NCI-H1436 (cell line): ENCODE measurements around the gene PTGFRN.
A peak's percentile ranks its signal among the peaks of the same experiment; 100 is the strongest.
"Not testable (repeated sequence)": the region's sequence is repeated elsewhere in the genome, so short reads cannot be mapped to it uniquely, and the experiment has no call there.

Source experiments
- DNase-seq: peaks from one replicate; lab custom pipeline; 2025; lab: John Stamatoyannopoulos, UW

PTGFRN gene

GRCh38 chr1:116916533-116917445, 7.1 kb downstream of the PTGFRN start:
- no peak for DNase-seq

GRCh38 chr1:116918714-116919357, 9.1 kb downstream of the PTGFRN start:
- no peak for DNase-seq

DNA sequence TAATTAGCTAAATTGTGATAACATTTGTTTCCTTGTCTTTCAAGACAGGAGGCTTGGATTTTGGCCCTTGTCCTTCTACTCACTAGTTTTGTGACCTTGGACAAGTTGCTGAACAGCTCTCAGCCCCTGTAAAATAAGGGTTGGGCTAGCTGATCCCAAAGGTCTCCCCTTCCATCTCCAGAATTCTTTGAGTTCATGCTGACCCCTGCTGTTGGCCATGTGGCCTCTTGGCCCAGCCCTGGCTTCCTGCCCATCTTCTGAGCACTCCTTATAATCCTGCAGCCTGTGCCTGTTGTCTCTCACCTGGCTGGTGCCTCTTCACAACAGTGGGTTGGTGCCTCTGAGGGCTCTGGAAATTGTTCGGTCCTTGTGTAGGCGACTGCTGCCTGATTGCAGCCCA, 10.1 kb downstream of the PTGFRN start:
- DNase-seq = no peak

DNA sequence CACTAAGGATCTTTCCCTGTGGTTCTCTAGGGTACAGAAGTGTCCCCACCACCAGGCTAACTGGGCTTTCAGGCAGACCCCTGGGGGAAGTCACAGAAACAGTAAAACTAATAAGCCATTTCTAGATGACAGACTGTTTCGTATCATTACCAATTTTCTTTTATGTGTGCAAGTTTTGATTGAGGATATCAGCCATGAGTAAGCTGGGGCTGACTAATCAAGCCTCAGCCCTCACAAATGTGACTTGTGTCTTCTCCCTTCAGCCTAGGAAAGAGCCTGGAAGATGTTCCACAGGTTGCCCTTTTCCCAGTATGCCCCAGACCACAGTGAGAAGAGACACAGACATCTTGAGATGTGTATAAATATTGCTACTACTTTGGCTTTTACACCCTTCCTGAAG, 10.5 kb downstream of the PTGFRN start:
- DNase-seq = no peak

DNA sequence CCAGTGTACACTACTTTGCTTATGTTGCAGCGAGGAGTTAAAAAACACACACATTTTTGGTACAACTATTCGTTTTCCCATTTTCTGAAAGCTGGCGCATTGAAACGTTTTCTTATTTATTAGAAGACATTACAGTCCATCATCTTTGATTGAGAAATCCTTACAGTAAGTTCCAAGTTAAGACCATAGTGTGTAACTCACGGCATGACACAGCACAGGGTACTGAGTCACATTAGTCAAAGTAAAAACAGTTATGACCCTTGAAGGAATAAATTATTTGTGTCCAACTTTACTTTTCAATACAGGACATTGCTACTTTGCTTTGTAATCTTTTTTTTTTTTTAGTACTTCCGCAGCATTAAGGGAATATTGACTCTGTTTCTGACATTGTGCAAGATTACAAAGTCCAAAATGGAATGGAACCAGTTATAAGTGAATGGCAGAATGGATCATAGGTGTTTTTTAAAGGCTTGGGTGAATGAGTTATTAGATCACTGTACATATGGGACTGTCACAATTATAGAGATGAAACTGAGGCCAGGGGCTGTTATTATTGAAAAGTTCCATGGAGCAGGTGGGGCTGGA, 11.7 kb downstream of the PTGFRN start:
- no peak for DNase-seq

DNA sequence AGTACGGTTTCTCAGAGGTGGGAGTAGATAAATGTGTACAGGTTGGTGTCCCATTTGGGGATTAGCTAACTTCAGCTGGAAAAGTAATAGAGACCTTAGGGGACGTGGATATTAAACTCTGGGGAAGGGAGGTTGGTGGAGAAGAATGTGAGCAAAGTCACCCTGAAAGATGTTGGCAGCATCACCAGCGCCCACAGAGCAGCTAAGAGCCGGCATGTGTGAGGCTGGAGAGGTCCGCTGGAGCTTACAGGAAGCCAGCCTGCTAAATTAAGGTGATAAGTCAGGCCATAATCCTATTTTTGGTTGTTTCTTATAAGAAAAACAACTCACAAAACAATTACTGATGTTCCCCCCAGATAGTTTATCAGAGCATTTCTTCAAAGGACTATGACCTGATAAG, 12.2 kb downstream of the PTGFRN start:
- DNase-seq = no peak

DNA sequence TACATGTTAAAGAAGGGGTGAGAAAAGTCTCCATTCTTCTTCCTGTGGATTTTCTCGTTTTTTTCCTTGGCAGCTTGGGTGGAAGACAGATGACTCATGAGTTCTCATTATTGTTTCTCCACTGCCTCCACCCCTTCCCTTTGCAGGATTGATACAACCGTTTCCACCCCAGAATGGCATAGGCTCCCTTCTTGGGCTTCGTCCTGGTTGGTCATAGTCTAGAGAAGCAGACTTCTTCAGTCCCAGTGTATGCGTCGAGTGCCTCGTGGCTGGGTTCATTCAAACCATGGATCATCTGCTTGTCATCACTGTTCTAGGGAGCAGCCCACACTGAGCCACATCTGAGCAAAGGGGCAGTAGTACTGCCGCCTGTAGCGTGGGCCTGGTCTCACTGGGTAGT, 13.7 kb downstream of the PTGFRN start:
- no peak for DNase-seq

GRCh38 chr1:116927049-116927798, 17.5 kb downstream of the PTGFRN start:
- no peak for DNase-seq

GRCh38 chr1:116929961-116930592, 20.4 kb downstream of the PTGFRN start:
- no peak for DNase-seq

DNA sequence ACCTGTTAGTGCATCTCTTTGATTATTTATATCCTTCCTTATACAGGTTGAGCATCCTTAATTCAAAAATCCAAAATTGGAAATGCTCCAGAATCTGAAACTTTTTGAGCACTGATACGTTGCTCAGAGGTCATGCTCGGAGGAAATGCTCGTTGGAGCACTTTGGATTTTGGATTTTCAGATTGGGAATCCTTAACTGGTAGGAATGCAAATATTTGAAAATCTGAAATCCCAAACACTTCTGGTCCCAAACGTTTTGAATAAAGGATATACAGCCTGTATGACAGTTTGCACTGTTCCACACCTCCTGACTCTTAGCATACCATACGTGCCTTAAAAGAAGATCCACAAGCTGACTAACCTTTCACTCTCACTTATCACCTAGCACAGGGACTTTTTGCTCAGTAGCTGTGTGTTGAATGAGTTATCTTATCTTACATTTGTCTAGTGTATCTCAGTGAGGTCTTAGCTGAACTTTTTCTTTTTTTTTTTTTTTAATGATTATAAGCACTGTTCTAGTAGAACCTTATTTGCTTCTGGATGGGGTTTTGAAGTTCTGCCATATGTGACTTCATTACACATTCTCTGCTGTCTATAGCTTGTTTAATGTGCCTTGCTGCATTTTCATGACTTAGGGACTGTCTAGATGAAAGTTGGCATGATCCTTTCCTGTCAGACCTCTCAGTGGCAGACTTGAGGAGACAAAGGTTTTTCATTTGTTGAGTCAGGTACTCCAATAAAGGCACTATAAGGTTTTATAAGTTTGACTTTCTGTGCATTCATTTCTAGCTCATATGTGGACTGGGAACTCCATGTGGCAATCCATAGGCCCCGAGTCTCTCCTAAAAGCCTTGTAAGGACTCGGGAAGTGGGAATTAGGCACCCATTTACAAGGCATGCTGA, 21.6 kb downstream of the PTGFRN start:
- DNase-seq = no peak

DNA sequence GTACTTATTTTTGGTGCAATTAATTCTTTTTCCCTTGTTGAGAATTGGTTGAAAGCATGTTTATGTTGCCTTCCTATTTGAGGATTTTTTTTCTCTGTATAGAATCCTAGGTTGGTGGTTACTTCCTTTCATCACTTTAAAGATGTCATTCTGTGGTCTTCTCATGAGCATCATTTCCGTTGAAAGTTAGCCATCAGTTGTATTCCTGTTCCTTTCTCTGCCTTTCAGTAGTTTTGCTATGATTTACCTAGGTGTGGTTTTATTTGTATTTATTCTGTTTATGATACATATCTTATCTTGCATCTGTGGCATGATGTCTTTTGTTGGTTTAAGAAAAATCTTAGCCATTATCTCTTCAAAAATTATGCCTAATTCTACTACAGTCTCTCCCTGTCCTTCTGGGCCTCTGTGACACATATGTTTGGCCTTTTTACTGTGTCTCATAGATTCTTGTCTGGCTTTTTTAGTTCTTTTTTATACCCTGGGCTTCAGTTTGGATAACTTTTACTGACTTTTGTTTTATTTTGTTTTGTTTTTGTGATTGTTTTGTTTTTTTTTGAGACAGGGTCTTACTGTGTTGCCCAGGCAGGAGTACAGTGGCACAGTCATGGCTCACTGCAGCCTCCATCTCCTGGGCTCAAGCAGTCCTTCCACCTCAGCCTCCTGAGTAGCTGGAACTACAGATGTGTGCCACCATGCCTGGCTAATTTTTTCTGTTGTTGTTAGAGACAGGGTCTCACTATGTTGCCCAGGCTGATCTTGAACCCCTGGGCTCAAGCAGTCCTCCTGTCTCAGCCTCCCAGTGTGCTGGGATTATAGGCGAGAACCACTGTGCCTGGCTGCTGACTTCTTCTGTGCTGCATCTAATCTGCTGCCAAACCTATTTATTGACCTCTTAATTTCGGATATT, 24.1 kb downstream of the PTGFRN start:
- no peak for DNase-seq

- DNase-seq = no peak
These were observed 25.0 kb downstream of the PTGFRN start for GRCh38 chr1:116934586-116935207.

DNA sequence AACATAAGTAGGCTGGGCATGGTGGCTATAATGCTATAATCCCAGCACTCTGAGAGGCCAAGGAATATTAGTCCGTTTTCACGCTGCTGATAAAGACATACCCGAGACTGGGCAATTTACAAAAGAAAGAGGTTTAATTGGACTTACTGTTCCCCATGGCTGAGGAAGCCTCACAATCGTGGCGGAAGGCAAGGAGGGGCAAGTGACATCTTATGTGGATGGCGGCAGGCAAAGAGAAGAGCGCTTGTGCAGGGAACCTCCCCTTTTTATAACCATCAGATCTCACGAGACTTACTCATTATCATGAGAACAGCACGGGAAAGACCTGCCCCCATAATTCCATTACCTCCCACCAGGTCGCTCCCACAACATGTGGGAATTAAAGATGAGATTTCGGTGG, 28.5 kb downstream of the PTGFRN start:
- DNase-seq = no peak

- DNase-seq = not testable (repeated sequence)
These were observed 30.2 kb downstream of the PTGFRN start for GRCh38 chr1:116939780-116940543.

DNA sequence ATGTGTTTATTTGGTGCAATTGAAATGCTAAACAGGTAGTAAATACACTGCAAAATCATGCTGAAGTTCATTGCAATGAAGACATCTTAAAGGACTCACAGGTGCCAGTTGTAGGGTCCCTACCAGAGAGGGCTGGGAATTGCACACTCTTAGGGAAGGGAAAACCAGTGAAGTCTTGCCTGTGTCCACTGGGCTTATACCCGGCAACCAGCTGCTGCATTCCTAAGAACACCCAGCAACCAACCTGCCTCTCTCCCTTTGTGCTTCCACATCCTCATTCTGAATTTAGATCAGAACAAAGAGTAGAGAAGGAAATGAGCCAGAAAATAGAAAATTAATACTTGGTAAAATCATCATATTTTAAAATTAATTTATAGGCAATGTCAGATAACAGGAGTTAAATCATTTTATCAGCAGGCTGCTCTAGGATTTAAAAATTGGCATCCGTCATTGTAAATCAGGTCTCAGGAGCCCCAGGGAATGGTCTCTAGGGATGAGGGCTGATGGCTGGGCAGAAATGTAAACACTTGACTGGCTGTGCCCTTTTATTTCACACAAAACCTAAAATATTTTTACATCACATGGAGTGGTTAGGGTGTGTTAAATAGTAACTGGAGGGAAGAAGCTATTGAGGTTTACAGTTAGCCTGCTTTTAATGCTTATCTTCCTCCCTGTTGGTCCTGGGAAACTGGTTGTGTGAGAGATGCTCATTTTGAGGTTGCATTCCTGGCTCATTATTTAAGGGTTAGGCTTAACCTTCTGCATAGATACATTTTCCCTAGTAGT, 31.3 kb downstream of the PTGFRN start:
- DNase-seq = peak; percentile 38

DNA sequence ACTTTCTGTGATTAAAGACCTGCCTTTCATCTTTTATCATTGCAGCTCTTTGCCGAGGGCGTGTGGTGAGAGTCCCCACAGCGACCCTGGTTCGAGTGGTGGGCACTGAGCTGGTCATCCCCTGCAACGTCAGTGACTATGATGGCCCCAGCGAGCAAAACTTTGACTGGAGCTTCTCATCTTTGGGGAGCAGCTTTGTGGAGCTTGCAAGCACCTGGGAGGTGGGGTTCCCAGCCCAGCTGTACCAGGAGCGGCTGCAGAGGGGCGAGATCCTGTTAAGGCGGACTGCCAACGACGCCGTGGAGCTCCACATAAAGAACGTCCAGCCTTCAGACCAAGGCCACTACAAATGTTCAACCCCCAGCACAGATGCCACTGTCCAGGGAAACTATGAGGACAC, 32.0 kb downstream of the PTGFRN start:
- DNase-seq = no peak

GRCh38 chr1:116942344-116942743, 32.6 kb downstream of the PTGFRN start:
- no peak for DNase-seq

GRCh38 chr1:116943438-116943837, 33.7 kb downstream of the PTGFRN start:
- DNase-seq = no peak
